Mesenchymal stem cell (in vitro differentiated cells and primary cell): ENCODE results near the gene KRTAP3-2.

Experiments
- DNase-seq: peaks from one replicate; pipeline ENCODE4 v3.0.0-alpha.2; 2013
- H2AFZ ChIP-seq: one replicate; pipeline ENCODE4 v1.6.1; 2013; ENCODE audit warnings: low read depth, mild to moderate bottlenecking, control low read depth, inconsistent platforms, low read length, moderate library complexity
- H2AK5ac ChIP-seq: 2 replicates; pipeline ENCODE4 v1.6.1; 2013; ENCODE audit warnings: low read length, moderate library complexity, mild to moderate bottlenecking, inconsistent platforms; ENCODE audit not compliant: severe bottlenecking
- H2BK120ac ChIP-seq: one replicate; pipeline ENCODE4 v1.6.1; 2013; ENCODE audit warnings: low read depth, mild to moderate bottlenecking, inconsistent platforms, low read length, moderate library complexity
- H2BK12ac ChIP-seq, 2 experiments: one replicate each; pipeline ENCODE4 v1.6.1; 2013; ENCODE audit warnings: inconsistent platforms in 2 of 2, low read length in 2 of 2, mild to moderate bottlenecking in 2 of 2, moderate library complexity in 2 of 2, control low read depth in 1 of 2
- H2BK15ac ChIP-seq: one replicate; pipeline ENCODE4 v1.6.1; 2013; ENCODE audit warnings: mild to moderate bottlenecking, low read depth, inconsistent platforms; ENCODE audit not compliant: poor library complexity, severe bottlenecking
- H2BK5ac ChIP-seq: 2 replicates; pipeline ENCODE4 v1.6.1; 2013; ENCODE audit warnings: low read depth, mild to moderate bottlenecking, low read length, control low read depth, inconsistent platforms; ENCODE audit not compliant: poor library complexity, severe bottlenecking
- H3K14ac ChIP-seq, 2 experiments: one replicate each; pipeline ENCODE4 v1.6.1; 2013; ENCODE audit warnings: inconsistent platforms in 2 of 2, low read length in 2 of 2, control low read depth in 1 of 2, mild to moderate bottlenecking in 1 of 2, moderate library complexity in 1 of 2
- H3K18ac ChIP-seq, 2 experiments: one replicate each; pipeline ENCODE4 v1.6.1; 2013; ENCODE audit warnings: inconsistent platforms in 2 of 2, low read length in 2 of 2, control low read depth in 1 of 2, low read depth in 1 of 2, mild to moderate bottlenecking in 1 of 2
- H3K23ac ChIP-seq, 2 experiments: one replicate each; pipeline ENCODE4 v1.6.1; 2013; ENCODE audit warnings: inconsistent platforms in 2 of 2, low read length in 2 of 2, mild to moderate bottlenecking in 2 of 2, moderate library complexity in 2 of 2, control low read depth in 1 of 2
- H3K27ac ChIP-seq: 2 replicates; pipeline ENCODE4 v1.5.1; 2013; ENCODE audit warnings: mild to moderate bottlenecking, moderate library complexity, low read length, control low read depth, inconsistent platforms; ENCODE audit not compliant: poor library complexity, severe bottlenecking
- H3K27me3 ChIP-seq, 2 experiments: 2 replicates each; pipeline versions ENCODE4 v1.6.1 to v1.7.0; 2013; ENCODE audit warnings: low read length in 2 of 2, mild to moderate bottlenecking in 2 of 2, moderate library complexity in 2 of 2, control low read depth in 1 of 2, inconsistent platforms in 1 of 2; ENCODE audit not compliant: control insufficient read depth in 1 of 2, insufficient read depth in 1 of 2
- H3K36me3 ChIP-seq, 2 experiments: 2 replicates each; pipeline versions ENCODE4 v1.6.1 to v1.7.0; 2013; ENCODE audit warnings: low read length in 2 of 2, control low read depth in 1 of 2, inconsistent platforms in 1 of 2, low read depth in 1 of 2, mild to moderate bottlenecking in 1 of 2; ENCODE audit not compliant: insufficient read depth in 2 of 2, control insufficient read depth in 1 of 2
- H3K4ac ChIP-seq, 2 experiments: one replicate each; pipeline ENCODE4 v1.6.1; 2013; ENCODE audit warnings: inconsistent platforms in 2 of 2, low read length in 2 of 2, mild to moderate bottlenecking in 2 of 2, moderate library complexity in 2 of 2, control low read depth in 1 of 2, low read depth in 1 of 2
- H3K4me1 ChIP-seq: 2 replicates; pipeline ENCODE4 v1.6.1; 2013; ENCODE audit warnings: low read depth, low read length, control low read depth; ENCODE audit not compliant: control insufficient read depth, insufficient read depth
- H3K4me2 ChIP-seq: 2 replicates; pipeline ENCODE4 v1.6.1; 2013; ENCODE audit warnings: low read length, mild to moderate bottlenecking, inconsistent platforms; ENCODE audit not compliant: poor library complexity, severe bottlenecking
- H3K4me3 ChIP-seq, 2 experiments: 2 replicates each; pipeline versions ENCODE4 v1.5.1 to v1.7.0; 2013; ENCODE audit warnings: low read length in 2 of 2, mild to moderate bottlenecking in 2 of 2, control low read depth in 1 of 2, low read depth in 1 of 2; ENCODE audit not compliant: insufficient read depth in 1 of 2
- H3K79me1 ChIP-seq: replicated peaks from 2 replicates; pipeline ENCODE4 v1.6.1; 2013; ENCODE audit warnings: mild to moderate bottlenecking, control low read depth, low read length, inconsistent platforms; ENCODE audit not compliant: poor library complexity, severe bottlenecking
- H3K9ac ChIP-seq: 2 replicates; pipeline ENCODE4 v1.7.0; 2013; ENCODE audit warnings: mild to moderate bottlenecking, low read length, moderate library complexity
- H3K9me3 ChIP-seq: 2 replicates; pipeline ENCODE4 v1.7.0; 2013; ENCODE audit warnings: mild to moderate bottlenecking, low read length; ENCODE audit not compliant: control insufficient read depth
- H4K8ac ChIP-seq: one replicate; pipeline ENCODE4 v1.6.1; 2013; ENCODE audit warnings: inconsistent platforms, mild to moderate bottlenecking, low read length, moderate library complexity
- H4K91ac ChIP-seq: one replicate; pipeline ENCODE4 v1.6.1; 2013; ENCODE audit warnings: mild to moderate bottlenecking, low read length, inconsistent platforms
- WGBS: methylation state at CpG from one replicate; pipeline ENCODE4 v1.1.7; 2013; ENCODE audit warnings: mixed read lengths; 5-methylcytosine and 5-hydroxymethylcytosine counted together

Gene KRTAP3-2

GRCh38 chr17:41003926-41004325 is 4.2 kb upstream of the KRTAP3-2 start:
- H3K79me1 ChIP-seq = no peaks in the 10 kb centered on the region
- no peak overlapping the region for H3K4me2 ChIP-seq
- no peaks in the 10 kb centered on the region for H3K36me3 ChIP-seq
- WGBS = 86% methylated on average over 3 of the region's 4 CpGs
- no peak for DNase-seq
- H3K14ac ChIP-seq = no peak overlapping the region
- H2BK15ac ChIP-seq = no peak overlapping the region
- no peak overlapping the region for H3K18ac ChIP-seq
- H2AFZ ChIP-seq = no peak overlapping the region
- no peaks in the 10 kb centered on the region for H3K4me1 ChIP-seq
- no peak overlapping the region for H4K8ac ChIP-seq
- H4K91ac ChIP-seq = no peak overlapping the region
- H2AK5ac ChIP-seq = no peak overlapping the region
- H3K9ac ChIP-seq = no peak overlapping the region
- no peak overlapping the region for H3K23ac ChIP-seq
- no peak overlapping the region for H3K27ac ChIP-seq
- H2BK5ac ChIP-seq = no peak overlapping the region
- no peak overlapping the region for H3K4me3 ChIP-seq
- H3K4ac ChIP-seq = no peak overlapping the region
- H3K9me3 ChIP-seq = no peaks in the 10 kb centered on the region
- H2BK120ac ChIP-seq = no peak overlapping the region
- H3K27me3 ChIP-seq = no peaks in the 10 kb centered on the region
- H2BK12ac ChIP-seq = no peak overlapping the region

- no peak overlapping the region for H4K91ac ChIP-seq
- H3K18ac ChIP-seq = no peak overlapping the region
- H3K79me1 ChIP-seq = no peaks in the 10 kb centered on the region
- H3K9ac ChIP-seq = no peak overlapping the region
- H3K9me3 ChIP-seq = no peaks in the 10 kb centered on the region
- no peak overlapping the region for H3K23ac ChIP-seq
- no peak overlapping the region for H2BK15ac ChIP-seq
- no peak overlapping the region for H2BK120ac ChIP-seq
- no peak for DNase-seq
- H2AK5ac ChIP-seq = no peak overlapping the region
- H3K4me1 ChIP-seq = no peaks in the 10 kb centered on the region
- WGBS = 45% methylated on average over 4 of the region's 5 CpGs
- H4K8ac ChIP-seq = no peak overlapping the region
- no peak overlapping the region for H2BK5ac ChIP-seq
- no peak overlapping the region for H3K4me3 ChIP-seq
- no peak overlapping the region for H2BK12ac ChIP-seq
- H3K4ac ChIP-seq = no peak overlapping the region
- H2AFZ ChIP-seq = no peak overlapping the region
- no peaks in the 10 kb centered on the region for H3K27me3 ChIP-seq
- no peak overlapping the region for H3K4me2 ChIP-seq
- H3K27ac ChIP-seq = no peak overlapping the region
- H3K36me3 ChIP-seq = no peaks in the 10 kb centered on the region
- H3K14ac ChIP-seq = no peak overlapping the region
These were observed 3.1 kb upstream of the KRTAP3-2 start for GRCh38 chr17:41002814-41003213.

GRCh38 chr17:41001795-41002194 is 2.1 kb upstream of the KRTAP3-2 start:
- Histone ChIP-seq H4K91ac (no peak overlapping the region), H3K4me3 (no peak overlapping the region), H2AFZ (no peak overlapping the region), H3K36me3 (no peaks in the 10 kb centered on the region), H3K18ac (no peak overlapping the region), H2BK12ac (no peak overlapping the region), H2BK120ac (no peak overlapping the region), H3K23ac (no peak overlapping the region), H3K79me1 (no peaks in the 10 kb centered on the region), H3K4me1 (no peaks in the 10 kb centered on the region), H3K27me3 (no peaks in the 10 kb centered on the region), H3K27ac (no peak overlapping the region), H3K4ac (no peak overlapping the region), H3K9ac (no peak overlapping the region), H2AK5ac (no peak overlapping the region), H2BK15ac (no peak overlapping the region), H3K9me3 (no peaks in the 10 kb centered on the region), H3K14ac (no peak overlapping the region), H2BK5ac (no peak overlapping the region), H3K4me2 (no peak overlapping the region), H4K8ac (no peak overlapping the region)
- no peak for DNase-seq
- 94% methylated on average over 4 of the region's 4 CpGs for WGBS

- WGBS = 83% methylated on average over 2 of the region's 2 CpGs
These were observed 2.3 kb downstream of the KRTAP3-2 start for GRCh38 chr17:40997361-40997760.

More at GRCh38 chr17:40997361-40997760, 2.3 kb downstream of the KRTAP3-2 start:
- H3K18ac ChIP-seq = no peak overlapping the region
- H3K27ac ChIP-seq = no peak overlapping the region
- H2BK15ac ChIP-seq = no peak overlapping the region
- DNase-seq = no peak
- no peak overlapping the region for H2BK120ac ChIP-seq
- no peaks in the 10 kb centered on the region for H3K36me3 ChIP-seq
- no peak overlapping the region for H4K91ac ChIP-seq
- no peak overlapping the region for H2AK5ac ChIP-seq
- no peak overlapping the region for H3K14ac ChIP-seq
- no peak overlapping the region for H3K4me2 ChIP-seq
- no peaks in the 10 kb centered on the region for H3K9me3 ChIP-seq
- peaks cover 2% of the 10 kb centered on the region for H3K4me1 ChIP-seq
- H3K27me3 ChIP-seq = no peaks in the 10 kb centered on the region
- no peak overlapping the region for H3K4ac ChIP-seq
- no peak overlapping the region for H2BK12ac ChIP-seq
- H2BK5ac ChIP-seq = no peak overlapping the region
- H3K23ac ChIP-seq = no peak overlapping the region
- no peak overlapping the region for H3K4me3 ChIP-seq
- no peak overlapping the region for H4K8ac ChIP-seq
- H3K79me1 ChIP-seq = no peaks in the 10 kb centered on the region
- no peak overlapping the region for H3K9ac ChIP-seq
- H2AFZ ChIP-seq = no peak overlapping the region
